SJSA1 (cell line): ENCODE results near the gene STX5. TPM values are rescaled to one million over a fixed set of nuclear protein-coding genes. Genes with fewer than 3 reads are reported as not detected.

Experiments
- DNase-seq, 2 experiments: peaks; one replicate each; pipeline ENCODE4 v3.0.0-alpha.2; 2015 to 2020; ENCODE audit warnings: low spot score in 2 of 2, low read depth in 1 of 2
- H3K27ac ChIP-seq: fragments of 250-450 bp; sonication (Bioruptor Pico); 2 replicates; pipeline ENCODE4 v1.5.1; 2020; ENCODE audit warnings: mild to moderate bottlenecking, moderate library complexity
- H3K27me3 ChIP-seq: fragments of 250-450 bp; sonication (Bioruptor Pico); replicated peaks from 2 replicates; pipeline ENCODE4 v1.5.1; 2020; ENCODE audit warnings: mild to moderate bottlenecking, moderate library complexity
- H3K36me3 ChIP-seq: fragments of 250-450 bp; sonication (Bioruptor Pico); 2 replicates; pipeline ENCODE4 v1.5.1; 2020; ENCODE audit warnings: mild to moderate bottlenecking
- H3K4me1 ChIP-seq: fragments of 250-450 bp; sonication (Bioruptor Pico); replicated peaks from 2 replicates; pipeline ENCODE4 v1.6.1; 2021; ENCODE audit warnings: mild to moderate bottlenecking
- H3K4me3 ChIP-seq: fragments of 250-450 bp; sonication (Bioruptor Pico); 2 replicates; pipeline ENCODE4 v1.5.1; 2020; ENCODE audit warnings: mild to moderate bottlenecking
- H3K9me3 ChIP-seq: fragments of 250-450 bp; sonication (Bioruptor Pico); replicated peaks from 2 replicates; pipeline ENCODE4 v1.5.1; 2020; ENCODE audit warnings: mild to moderate bottlenecking
- total RNA-seq: library from RNA; depleted of rRNA; stranded (reverse); fragments of >200 nt; shearing (Covaris generic); gene quantifications from 2 replicates; pipeline ENCODE4 v1.2.3, GENCODE V29; 2014

Gene STX5
- total RNA-seq, 1 experiment from 2014 or later, result 45.8 TPM

DNA sequence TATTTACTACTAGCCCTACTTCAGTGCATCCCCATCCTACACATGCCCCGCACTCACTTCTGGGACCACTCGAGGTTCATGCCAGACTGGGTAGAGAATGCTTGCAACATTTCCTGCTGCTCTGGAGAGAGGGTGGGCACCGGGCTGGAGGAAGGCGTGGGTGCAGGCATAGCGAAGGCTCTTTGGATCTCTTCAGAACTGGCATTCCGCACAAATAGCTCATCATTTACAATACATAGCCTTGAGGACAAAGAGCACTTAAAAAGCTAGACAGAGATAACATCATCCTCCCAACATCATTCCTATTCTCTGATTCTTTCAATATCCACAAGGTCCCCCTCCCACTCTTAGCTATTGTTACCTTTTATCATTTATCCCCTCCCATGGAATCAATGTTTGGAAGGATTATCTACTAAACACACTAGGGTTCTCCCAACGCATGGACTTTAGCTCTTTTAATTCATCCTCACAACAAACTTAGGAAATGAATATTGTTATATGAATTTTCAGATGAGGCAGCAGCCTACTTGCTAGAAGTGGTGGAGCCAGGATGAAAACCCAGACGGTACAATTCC is 37.6 kb downstream of the STX5 start:
- Histone ChIP-seq H3K27ac (no peak overlapping the region), H3K4me1 (peaks cover 10% of the 10 kb centered on the region), H3K36me3 (peaks cover 95% of the 10 kb centered on the region), H3K4me3 (no peak overlapping the region), H3K9me3 (no peaks in the 10 kb centered on the region), H3K27me3 (no peaks in the 10 kb centered on the region)
- DNase-seq, result no peak

DNA sequence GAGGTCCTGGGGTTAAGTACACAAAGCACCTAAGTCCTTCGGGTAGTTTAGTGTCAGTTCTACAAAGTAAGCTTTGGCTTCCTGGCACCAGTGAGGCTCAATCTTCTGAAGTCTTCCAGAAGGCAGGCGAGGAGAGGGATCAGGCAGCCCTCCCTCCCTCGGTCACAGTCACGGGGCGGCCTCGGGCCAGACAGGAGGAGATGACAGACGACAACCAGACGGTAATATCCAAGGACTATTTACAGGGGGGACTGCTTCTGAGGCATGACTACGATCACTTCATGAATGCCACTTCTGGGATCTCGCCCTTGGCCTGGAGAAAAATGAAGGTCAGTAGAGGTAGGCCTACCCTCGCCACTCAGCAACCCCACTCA is 39.7 kb downstream of the STX5 start:
- Histone ChIP-seq H3K9me3 (no peaks in the 10 kb centered on the region), H3K4me3 (peak overlapping the region; percentile 84), H3K36me3 (peaks cover 95% of the 10 kb centered on the region), H3K27ac (no peak overlapping the region), H3K4me1 (peaks cover 18% of the 10 kb centered on the region), H3K27me3 (no peaks in the 10 kb centered on the region)
- DNase-seq, result no peak

DNA sequence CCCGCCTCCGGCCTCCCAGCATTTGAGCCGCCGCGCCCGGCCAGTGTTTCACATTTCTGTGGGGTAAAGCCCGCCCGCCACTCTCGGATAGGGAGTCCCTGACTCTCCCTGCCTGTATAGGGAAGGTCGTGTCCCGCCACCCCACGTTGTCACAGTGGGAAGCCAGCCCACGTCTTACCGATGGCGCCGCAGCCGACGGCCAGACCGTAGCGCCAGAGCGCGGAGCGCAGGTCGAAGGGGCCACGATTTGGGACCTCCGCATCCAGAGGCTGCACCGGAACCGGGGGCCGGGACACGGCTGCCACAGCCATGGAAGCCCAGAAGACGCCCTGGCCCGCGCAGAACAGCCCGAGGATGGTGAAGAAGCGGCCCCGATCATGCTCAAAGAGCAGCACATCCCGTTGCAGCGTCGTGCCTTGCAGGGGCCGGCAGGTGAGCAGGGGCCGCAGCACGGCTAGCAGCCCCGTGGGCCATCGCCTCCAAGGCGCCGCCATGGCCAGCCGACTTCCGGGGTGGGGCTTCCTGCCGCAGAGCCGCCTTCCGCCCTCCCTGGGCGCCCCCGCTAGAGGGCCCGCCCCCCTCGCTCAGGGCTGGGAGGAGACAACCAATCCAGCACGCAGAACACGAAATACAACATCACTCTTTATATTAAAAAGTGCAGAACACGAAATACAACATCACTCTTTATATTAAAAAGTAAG is 40.2 kb downstream of the STX5 start, which contains the start of gene TMEM223:
Gene TMEM223, minus strand, starts transcription at position 506 of the 701 bp plus-strand sequence. Its CDS starts 12 bp downstream, at position 494.
- peaks cover 95% of the 10 kb centered on the region for H3K36me3 ChIP-seq
- H3K4me1 ChIP-seq, result peaks cover 21% of the 10 kb centered on the region
- peak within 1 kb of the TSS; percentile 56 for H3K27ac ChIP-seq
- H3K27me3 ChIP-seq, result no peaks in the 10 kb centered on the region
- 0 out of 2 replicates have a peak, but pooled peaks cover 1% of the 10 kb centered on the region for H3K9me3 ChIP-seq
- H3K4me3 ChIP-seq, result peak within 1 kb of the TSS; percentile 84
- peak; percentile 90 to 93 for DNase-seq

DNA sequence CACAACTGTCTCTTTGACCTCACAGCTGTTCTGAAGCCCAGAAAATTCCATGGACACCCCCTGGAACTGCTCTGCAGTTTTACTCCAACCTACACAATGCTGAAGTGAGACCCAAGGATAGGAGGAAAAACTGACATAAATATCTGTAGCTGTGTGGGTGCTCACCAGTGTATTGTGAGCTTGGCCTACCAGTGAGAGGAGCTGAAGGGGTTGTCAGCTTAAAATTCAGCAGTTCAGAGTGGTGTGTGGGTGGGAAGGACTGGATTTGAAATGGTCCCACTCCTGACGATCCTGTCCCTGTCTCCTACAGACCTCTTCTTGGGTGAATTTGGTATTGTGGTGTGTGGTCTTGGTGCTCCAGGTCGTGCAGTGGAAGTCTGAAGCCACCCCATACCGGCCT is 42.3 kb downstream of the STX5 start:
- Histone ChIP-seq H3K4me1 (peaks cover 31% of the 10 kb centered on the region), H3K27ac (no peak overlapping the region), H3K36me3 (peaks cover 89% of the 10 kb centered on the region), H3K27me3 (no peaks in the 10 kb centered on the region), H3K9me3 (0 out of 2 replicates have a peak, but pooled peaks cover 2% of the 10 kb centered on the region), H3K4me3 (no peak overlapping the region)
- DNase-seq, result no peak

DNA sequence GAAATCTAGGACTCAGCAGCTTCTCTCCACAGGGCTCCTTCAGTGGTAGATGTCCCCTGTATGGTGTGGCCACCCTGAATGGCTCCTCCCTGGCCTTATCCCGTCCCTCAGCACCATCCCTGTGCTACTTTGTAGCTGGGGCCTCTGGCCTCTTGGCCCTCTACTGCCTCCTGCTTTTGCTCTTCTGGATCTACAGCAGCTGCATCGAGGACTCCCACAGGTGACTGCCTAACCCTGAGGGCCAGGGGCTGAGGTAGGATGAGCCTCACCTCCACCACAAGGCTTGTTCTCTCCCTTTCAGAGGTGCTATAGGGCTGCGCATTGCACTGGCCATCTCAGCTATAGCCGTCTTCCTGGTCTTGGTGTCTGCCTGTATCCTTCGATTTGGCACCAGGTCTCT is 42.9 kb downstream of the STX5 start:
- Histone ChIP-seq H3K27me3 (no peaks in the 10 kb centered on the region), H3K4me3 (no peak overlapping the region), H3K36me3 (peaks cover 87% of the 10 kb centered on the region), H3K27ac (no peak overlapping the region), H3K4me1 (peaks cover 31% of the 10 kb centered on the region), H3K9me3 (0 out of 2 replicates have a peak, but pooled peaks cover 2% of the 10 kb centered on the region)
- DNase-seq, result no peak

DNA sequence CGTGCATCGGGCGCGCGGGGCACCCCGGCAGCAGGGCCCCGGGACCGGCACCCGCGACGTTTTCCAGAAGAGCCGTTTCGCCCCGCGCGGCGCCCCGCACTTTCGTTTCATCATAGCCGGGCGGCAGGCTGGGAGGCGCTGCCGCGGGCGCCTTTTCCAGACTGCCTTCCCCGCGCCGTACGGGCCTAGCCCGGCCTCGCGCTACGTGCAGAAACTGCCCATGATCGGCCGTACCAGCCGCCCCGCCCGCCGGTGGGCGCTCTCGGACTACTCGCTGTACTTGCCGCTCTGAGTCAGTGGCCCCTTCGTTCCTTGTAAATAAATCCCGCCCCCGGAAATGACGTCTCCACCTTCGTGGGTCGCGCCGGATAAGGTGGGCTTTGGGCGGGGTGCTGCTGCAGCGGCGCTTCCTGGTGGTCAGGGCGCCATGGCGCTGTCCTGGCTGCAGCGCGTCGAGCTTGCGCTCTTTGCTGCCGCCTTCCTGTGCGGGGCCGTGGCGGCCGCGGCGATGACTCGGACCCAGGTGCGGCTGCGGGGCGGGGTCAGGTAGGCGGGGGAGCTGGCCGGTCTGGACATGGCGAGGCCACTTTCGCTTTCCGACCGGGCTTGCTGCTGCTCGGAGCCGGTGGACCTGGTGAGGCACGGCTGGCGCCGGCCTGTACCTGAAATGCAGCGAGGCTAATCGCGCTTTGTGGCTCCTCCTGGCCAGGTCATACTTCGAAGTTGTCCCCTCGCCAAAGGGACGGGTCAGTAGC is 44.7 kb downstream of the STX5 start, which contains the start of gene TMEM179B:
Gene TMEM179B, plus strand, starts transcription at position 398 of the 755 bp plus-strand sequence. Its CDS starts 30 bp downstream, at position 428.
- no peaks in the 10 kb centered on the region for H3K27me3 ChIP-seq
- H3K36me3 ChIP-seq, result peaks cover 81% of the 10 kb centered on the region
- H3K4me1 ChIP-seq, result peaks cover 28% of the 10 kb centered on the region
- 0 out of 2 replicates have a peak, but pooled peaks cover 2% of the 10 kb centered on the region for H3K9me3 ChIP-seq
- peak within 1 kb of the TSS; percentile 44 for H3K27ac ChIP-seq
- peak within 1 kb of the TSS; percentile 79 for H3K4me3 ChIP-seq
- DNase-seq, result peak; percentile 98 to 100

DNA sequence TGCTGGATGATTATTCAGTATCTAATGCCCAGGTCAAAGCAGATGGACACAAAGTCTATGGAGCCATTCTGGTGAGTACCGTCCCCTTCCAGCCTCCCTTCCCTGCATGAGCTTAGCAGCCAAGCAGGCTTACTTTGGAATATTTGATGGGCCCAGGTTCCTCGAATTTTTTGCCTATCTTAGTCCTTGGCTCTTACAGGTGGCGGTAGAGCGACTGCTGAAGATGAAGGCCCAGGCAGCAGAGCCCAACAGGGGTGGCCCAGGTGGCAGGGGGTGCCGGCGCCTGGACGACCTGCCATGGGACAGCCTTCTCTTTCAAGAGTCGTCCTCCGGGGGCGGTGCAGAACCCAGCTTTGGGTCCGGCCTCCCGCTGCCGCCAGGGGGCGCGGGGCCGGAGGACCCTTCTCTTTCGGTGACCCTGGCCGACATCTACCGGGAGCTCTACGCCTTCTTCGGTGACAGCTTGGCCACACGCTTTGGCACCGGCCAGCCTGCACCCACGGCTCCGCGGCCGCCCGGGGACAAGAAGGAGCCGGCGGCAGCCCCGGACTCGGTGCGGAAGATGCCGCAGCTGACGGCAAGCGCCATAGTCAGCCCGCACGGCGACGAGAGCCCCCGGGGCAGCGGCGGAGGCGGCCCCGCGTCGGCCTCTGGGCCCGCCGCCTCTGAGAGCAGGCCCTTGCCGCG is 45.4 kb downstream of the STX5 start:
- DNase-seq, result peak; percentile 93 to 97
- Histone ChIP-seq H3K27me3 (no peaks in the 10 kb centered on the region), H3K36me3 (peaks cover 81% of the 10 kb centered on the region), H3K4me1 (peaks cover 25% of the 10 kb centered on the region), H3K4me3 (peak overlapping the region; percentile 79), H3K27ac (peak overlapping the region; percentile 44), H3K9me3 (0 out of 2 replicates have a peak, but pooled peaks cover 2% of the 10 kb centered on the region)

DNA sequence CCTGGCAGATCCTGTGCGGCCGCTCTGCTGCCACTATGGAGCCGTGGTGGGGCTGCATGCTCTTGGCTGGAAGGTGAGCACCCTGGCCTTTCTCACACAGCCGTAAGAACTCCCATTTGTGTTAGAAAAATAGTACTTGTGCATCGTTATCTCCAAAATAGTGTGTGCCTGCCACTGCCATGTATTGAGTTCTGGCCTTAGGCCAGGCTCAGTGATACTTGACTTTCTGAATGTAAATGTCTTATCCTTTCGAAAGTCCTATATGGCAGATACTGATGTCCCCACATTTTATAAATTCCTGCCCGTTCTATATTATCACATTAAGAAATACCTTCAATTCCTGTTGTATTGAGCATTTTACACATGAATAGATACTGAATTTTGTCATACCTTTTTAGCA is 49.1 kb downstream of the STX5 start:
- H3K27me3 ChIP-seq, result no peaks in the 10 kb centered on the region
- H3K4me1 ChIP-seq, result peaks cover 14% of the 10 kb centered on the region
- DNase-seq, result no peak
- H3K27ac ChIP-seq, result no peak overlapping the region
- H3K36me3 ChIP-seq, result peaks cover 72% of the 10 kb centered on the region
- H3K9me3 ChIP-seq, result 0 out of 2 replicates have a peak, but pooled peaks cover 2% of the 10 kb centered on the region
- no peak overlapping the region for H3K4me3 ChIP-seq

DNA sequence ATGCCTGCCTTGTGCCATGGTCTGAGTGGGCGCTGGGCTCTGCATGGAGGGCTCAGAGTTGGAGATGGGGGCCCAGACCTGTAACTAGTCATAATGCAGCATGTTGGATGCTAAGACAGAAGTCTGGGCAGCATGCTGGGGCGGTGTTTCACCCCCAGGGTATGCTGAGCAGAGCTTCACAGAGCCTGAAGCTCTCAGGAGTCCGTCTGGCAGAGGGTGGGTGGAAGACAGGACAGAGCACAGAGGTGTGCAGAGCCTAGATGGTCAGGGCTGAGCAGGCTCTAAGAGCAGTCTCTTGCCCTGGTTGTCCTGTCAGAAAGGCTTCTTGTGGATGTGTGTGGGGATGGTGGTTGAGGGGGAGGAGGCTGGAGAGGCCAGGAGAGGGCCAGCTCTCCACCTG is 53.4 kb downstream of the STX5 start:
- Histone ChIP-seq H3K4me3 (no peak overlapping the region), H3K4me1 (no peaks in the 10 kb centered on the region), H3K27me3 (no peaks in the 10 kb centered on the region), H3K36me3 (peaks cover 78% of the 10 kb centered on the region), H3K27ac (no peak overlapping the region), H3K9me3 (no peaks in the 10 kb centered on the region)
- DNase-seq, result no peak

DNA sequence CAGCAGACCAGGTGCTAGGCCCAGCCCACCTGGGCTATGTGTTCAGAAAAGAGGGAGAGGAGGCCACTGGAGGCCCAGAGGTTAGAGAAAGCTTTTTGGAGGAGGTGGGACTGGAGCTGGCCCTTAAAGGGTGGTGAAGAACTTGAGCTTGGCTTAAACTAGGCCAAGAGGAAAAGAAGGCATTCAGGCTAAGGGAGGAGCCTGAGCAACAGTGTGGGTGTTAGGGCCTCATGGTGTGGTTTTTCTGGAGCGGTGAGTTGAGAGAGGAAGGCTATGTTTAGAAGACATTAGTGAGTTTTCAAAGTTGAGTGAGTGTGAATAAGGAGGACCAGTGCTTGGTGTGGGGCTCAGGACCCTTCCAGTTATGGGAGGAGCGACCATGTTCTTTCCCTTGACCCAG is 54.5 kb downstream of the STX5 start:
- Histone ChIP-seq H3K9me3 (no peaks in the 10 kb centered on the region), H3K36me3 (peaks cover 72% of the 10 kb centered on the region), H3K4me1 (no peaks in the 10 kb centered on the region), H3K27ac (no peak overlapping the region), H3K27me3 (no peaks in the 10 kb centered on the region), H3K4me3 (no peak overlapping the region)
- no peak for DNase-seq

DNA sequence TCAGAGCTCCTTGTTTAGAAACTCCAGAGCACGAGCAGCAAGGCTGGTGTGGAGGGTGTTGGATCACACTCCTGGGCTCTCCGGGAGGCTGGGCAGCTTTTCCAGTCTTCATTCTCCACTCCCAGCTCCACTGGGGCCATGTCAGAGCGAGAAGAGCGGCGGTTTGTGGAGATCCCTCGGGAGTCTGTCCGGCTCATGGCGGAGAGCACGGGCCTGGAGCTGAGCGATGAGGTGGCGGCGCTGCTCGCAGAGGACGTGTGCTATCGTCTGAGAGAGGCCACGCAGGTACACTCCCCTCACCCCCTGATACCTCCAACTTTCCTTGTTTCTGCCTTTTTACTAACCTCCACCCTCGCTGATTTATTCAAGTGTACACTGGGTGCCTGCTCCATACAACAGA is 56.2 kb downstream of the STX5 start:
- H3K27ac ChIP-seq, result no peak overlapping the region
- no peak overlapping the region for H3K4me3 ChIP-seq
- no peaks in the 10 kb centered on the region for H3K9me3 ChIP-seq
- peaks cover 10% of the 10 kb centered on the region for H3K4me1 ChIP-seq
- H3K36me3 ChIP-seq, result peaks cover 66% of the 10 kb centered on the region
- DNase-seq, result no peak
- H3K27me3 ChIP-seq, result no peaks in the 10 kb centered on the region

DNA sequence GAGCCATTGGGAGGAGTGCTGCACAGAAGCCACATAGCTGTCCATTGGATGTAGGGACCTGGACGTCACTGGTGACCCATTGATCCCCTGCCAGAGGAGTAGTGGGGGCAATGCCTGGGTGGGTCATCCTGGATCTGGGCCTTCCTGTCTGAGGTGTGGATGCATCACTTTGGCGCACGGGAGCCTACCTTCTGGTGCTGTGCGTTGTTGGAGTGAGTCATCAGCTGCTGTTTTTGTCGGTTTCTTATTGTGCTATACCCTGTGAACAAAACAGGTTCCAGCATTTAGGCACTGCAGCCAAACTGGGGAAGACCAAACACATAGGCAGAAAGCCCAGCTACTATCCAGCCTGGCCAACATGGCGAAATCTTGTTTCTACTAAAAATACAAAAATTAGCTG is 57.4 kb downstream of the STX5 start:
- H3K9me3 ChIP-seq, result no peaks in the 10 kb centered on the region
- DNase-seq, result no peak

More for the DNA sequence above, 57.4 kb downstream of the STX5 start:
- Histone ChIP-seq H3K4me1 (peaks cover 15% of the 10 kb centered on the region), H3K36me3 (peaks cover 56% of the 10 kb centered on the region), H3K27me3 (no peaks in the 10 kb centered on the region), H3K27ac (no peak overlapping the region), H3K4me3 (no peak overlapping the region)
